ENCODE measurements around the gene CFAP298.
"Not testable (repeated sequence)": the region's sequence is repeated elsewhere in the genome, so short reads cannot be mapped to it uniquely, and the experiment has no call there.

CFAP298 gene

DNA sequence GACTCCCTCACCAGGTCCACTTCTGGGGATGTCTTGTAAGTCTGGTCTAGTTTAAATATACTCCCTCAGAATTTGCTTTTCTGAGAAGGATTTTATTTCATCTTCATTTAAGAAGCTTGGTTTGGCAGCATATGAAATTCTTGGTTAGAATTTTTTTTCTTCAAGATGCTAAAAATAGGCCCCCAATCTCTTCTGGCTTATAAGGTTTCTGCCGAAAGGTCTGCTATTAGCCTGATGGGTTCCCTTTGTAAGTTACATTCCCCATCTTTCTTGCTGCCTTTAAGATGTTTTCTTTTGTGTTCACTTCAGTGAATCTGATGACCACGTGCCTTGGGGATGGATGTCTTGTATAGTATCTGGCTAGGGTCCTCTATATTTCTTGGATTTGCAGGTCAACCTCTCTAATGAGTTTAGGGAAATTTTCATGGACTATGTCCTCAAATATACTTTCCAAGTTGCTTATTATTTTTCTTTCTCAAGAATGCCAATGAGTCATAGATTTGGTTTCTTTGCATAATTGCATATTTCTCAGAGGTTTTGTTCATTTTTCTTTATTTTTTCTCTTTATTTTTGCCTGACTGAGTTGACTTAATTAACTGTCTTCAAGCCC lies 46.2 kb downstream of the CFAP298 start:
- no peak for DNase-seq

DNA sequence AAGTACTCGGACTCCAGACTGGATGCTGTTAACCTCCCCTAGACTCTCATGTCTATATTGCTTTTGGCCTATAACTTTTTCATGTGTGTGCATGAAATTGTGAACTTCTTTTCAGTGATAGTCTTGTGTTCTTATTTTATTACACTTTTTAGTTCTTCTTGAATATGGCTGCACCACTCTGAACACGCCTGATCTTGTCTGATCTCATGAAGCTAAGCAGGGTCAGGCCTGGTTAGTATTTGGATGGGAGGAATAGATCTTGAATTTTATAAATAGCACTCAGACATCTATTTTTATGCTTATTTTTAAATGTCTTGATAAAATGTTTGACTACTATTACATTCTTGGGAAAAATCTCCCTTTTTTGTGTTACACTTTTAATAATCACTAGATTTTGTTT lies 49.3 kb downstream of the CFAP298 start:
- DNase-seq: no peak

DNA sequence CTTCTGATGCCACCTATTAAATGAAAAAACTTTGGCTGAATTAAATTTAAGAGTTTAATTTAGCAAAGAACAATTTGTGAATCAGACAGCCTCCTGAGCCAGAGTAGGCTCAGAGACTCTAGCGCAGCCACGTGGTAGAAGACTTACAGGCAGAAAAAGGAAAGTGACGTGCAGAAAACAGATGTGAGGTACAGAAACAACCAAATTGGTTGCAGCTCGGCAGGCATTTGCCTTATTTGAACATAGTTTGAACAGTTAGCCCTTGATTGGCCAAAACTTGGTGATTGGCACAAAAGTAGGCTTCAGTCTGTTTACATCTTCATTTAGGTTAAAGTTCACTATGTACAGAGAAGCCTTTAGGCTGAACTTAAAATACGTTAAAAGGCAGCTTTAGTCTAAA lies 49.8 kb downstream of the CFAP298 start:
- no peak for DNase-seq

GRCh38 chr21:32561476-32561875 lies 50.7 kb downstream of the CFAP298 start:
- not testable (repeated sequence) for DNase-seq

DNA sequence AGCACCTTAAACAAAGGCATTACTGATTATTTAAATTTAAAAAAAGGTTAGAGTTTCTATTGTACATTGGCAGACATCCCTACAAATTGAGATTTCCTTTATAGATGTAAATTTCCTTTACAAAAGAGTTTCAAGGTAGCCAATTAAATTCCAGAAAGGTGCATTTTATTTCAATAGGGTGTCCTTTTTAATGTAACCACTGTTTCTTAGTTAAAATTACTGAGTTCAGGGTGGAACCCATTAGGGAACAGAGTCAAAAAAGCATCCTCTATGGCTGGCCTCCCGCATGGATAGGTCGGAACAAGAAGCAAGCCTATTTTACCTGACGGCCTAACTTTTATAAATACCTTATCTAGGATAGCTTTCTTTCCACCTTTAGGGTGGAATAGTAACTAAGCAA lies 51.3 kb downstream of the CFAP298 start:
- no peak for DNase-seq

- no peak for DNase-seq
Observed at GRCh38 chr21:32559006-32559610, 53.1 kb downstream of the CFAP298 start.

DNA sequence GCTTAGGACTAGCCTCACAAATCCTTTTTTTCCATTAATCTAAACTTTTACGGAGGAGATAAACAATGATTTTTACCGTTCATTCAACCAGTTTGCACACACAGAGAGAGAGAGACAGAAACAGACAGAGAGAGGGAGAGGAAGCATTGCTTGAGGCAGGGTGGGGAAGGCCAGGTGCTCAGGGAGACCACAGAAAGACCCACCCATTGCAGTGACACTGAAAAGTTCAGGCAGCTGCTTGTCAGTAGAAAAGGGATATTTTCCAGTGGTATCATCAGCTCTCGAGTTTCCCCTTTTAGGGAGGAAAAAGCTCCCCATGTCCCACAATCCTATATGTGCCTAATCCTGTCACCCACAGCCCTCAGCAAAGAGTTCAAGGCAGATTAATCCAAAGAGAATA lies 54.1 kb downstream of the CFAP298 start:
- no peak for DNase-seq

GRCh38 chr21:32554832-32555638 lies 57.1 kb downstream of the CFAP298 start:
- DNase-seq: no peak

- DNase-seq: no peak
Observed at GRCh38 chr21:32549886-32550285, 62.3 kb downstream of the CFAP298 start.

GRCh38 chr21:32549440-32549839 lies 62.7 kb downstream of the CFAP298 start:
- no peak for DNase-seq
